Erythroblast (primary cell): ENCODE results near the gene CACNA1E.

Experiments used
- GATA1 ChIP-seq: IDR thresholded peaks from 2 replicates; pipeline ENCODE4 v1.6.1; 2011; ENCODE audit warnings: low read depth, mild to moderate bottlenecking, control low read depth, low read length, moderate library complexity
- POLR2A ChIP-seq: IDR thresholded peaks from 2 replicates; pipeline ENCODE4 v1.6.1; 2011; ENCODE audit warnings: mild to moderate bottlenecking, low read length

DNA sequence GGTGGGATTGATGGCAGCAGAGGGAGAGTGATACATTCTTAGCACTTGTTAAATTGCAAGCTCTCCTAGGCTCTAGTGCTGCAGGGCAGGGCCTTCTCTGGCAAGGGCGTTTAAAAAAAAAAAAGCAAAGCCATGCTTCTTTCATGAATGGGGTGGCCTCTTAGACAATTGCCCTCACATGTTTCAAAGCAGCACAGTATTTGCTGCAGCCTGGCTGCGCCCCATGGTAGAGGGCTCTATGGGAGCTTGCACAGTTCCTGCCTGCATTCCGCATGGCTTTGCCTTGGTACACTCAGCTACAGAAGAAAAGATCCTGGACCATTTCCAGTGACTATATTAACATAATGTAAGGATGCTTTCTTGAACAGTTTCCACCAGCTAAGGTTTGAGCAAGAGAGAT, 311.0 kb downstream of the CACNA1E start:
- TF ChIP-seq POLR2A (no peak), GATA1 (no peak)
